MCF 10A (cell line): ENCODE results near the gene TRIM71. TPM values are rescaled to one million over a fixed set of nuclear protein-coding genes. Genes with fewer than 3 reads are reported as not detected.

ENCODE experiments used
- BruUV-seq: library from RNA; stranded (reverse); fragments of 400-500 nt; replicated peaks from 2 replicates; lab custom pipeline; 2021; lab: Mats Ljungman, UMichigan
- CTCF ChIA-PET: fragments of 300-600 bp; sonication (Branson Sonifier 250); formaldehyde crosslinking; extraction: SDS; loops from one replicate; lab custom pipeline; 2021; ENCODE audit warnings: antibody characterized with exemption, inconsistent platforms; lab: Yijun Ruan, JAX
- POLR2A ChIA-PET: fragments of 300-600, 350-650 bp; sonication (Branson Sonifier 250); formaldehyde crosslinking; extraction: SDS; loops from one replicate; lab custom pipeline; 2020; ENCODE audit warnings: antibody characterized with exemption, inconsistent platforms; lab: Yijun Ruan, JAX
- DNase-seq: peaks from one replicate; pipeline ENCODE4 v3.0.0-alpha.2; 2018; ENCODE audit not compliant: unreplicated experiment
- H3K27ac Mint-ChIP-seq: one replicate; pipeline ENCODE4 v1.8.0; 2022; ENCODE audit warnings: mild to moderate bottlenecking, low read depth, mixed read lengths; ENCODE audit not compliant: unreplicated experiment
- H3K27me3 Mint-ChIP-seq: one replicate; pipeline ENCODE4 v1.8.0; 2022; ENCODE audit warnings: mixed read lengths; ENCODE audit not compliant: insufficient read depth, unreplicated experiment
- H3K36me3 Mint-ChIP-seq: one replicate; pipeline ENCODE4 v1.8.0; 2022; ENCODE audit warnings: mild to moderate bottlenecking, moderate library complexity, mixed read lengths; ENCODE audit not compliant: insufficient read depth, unreplicated experiment
- H3K4me1 Mint-ChIP-seq: one replicate; pipeline ENCODE4 v1.8.0; 2022; ENCODE audit warnings: mixed read lengths; ENCODE audit not compliant: insufficient read depth, unreplicated experiment
- H3K4me3 Mint-ChIP-seq: one replicate; pipeline ENCODE4 v1.8.0; 2022; ENCODE audit warnings: mild to moderate bottlenecking, moderate library complexity, mixed read lengths; ENCODE audit not compliant: unreplicated experiment
- H3K9me3 Mint-ChIP-seq: one replicate; pipeline ENCODE4 v1.8.0; 2022; ENCODE audit warnings: mixed read lengths; ENCODE audit not compliant: unreplicated experiment
- CTCF ChIP-seq: fragments of 200-600 bp; IDR thresholded peaks from one replicate; pipeline ENCODE4 v1.8.0; 2022; ENCODE audit warnings: antibody characterized with exemption, mild to moderate bottlenecking; ENCODE audit not compliant: unreplicated experiment
- intact Hi-C: fragments of 100-400 bp; cut with micrococcal nuclease; formaldehyde crosslinking; loops from 2 replicates; pipeline ENCODE4 v1.14.1; 2022
- total RNA-seq: library from RNA; stranded (reverse); gene quantifications from 2 replicates; pipeline ENCODE4 v1.2.3, GENCODE V29; 2022

TRIM71 gene
- total RNA-seq, 1 experiment from 2014 or later = 0.05 TPM

GRCh38 chr3:32813180-32813579 is 4.6 kb upstream of the TRIM71 start:
- POLR2A ChIA-PET = interaction anchor here (0.6 to 0.7 kb wide), 2 partner anchors 11 to 128 kb away, joined by 3 to 4 read pairs; partner anchors contain the start of gene CNOT10
- Mint-ChIP-seq H3K4me3 (no peak overlapping the region), H3K27me3 (peaks cover 11% of the 10 kb centered on the region), H3K9me3 (no peaks in the 10 kb centered on the region), H3K4me1 (no peaks in the 10 kb centered on the region), H3K27ac (no peak overlapping the region), H3K36me3 (no peaks in the 10 kb centered on the region)
- BruUV-seq = no TSS peak
- CTCF ChIA-PET = no interaction called here
- intact Hi-C loops = no loop called here
- no peak for DNase-seq
- TF ChIP-seq CTCF = no peak

DNA sequence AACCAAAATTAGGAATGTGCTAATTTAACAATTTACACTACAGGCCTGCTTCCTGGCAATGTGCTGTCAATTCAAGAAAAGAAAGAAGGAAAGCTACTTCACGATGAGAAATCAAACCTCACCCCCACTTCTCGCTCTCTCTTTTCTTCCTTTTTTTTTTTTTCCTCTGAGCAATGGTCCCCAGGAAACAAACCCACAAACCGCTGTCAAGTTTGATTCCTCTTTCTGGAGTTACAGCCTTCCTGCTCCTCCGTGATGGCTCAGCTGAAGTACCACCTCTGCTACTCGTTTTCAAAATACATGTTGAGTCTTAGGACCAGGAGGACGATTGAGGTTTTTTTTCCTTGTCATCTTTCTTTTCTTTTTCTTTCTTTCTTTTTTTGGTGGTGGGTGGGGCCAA is 3.4 kb upstream of the TRIM71 start:
- no peaks in the 10 kb centered on the region for H3K4me1 Mint-ChIP-seq
- H3K4me3 Mint-ChIP-seq = no peak overlapping the region
- no peak for TF ChIP-seq CTCF
- H3K27ac Mint-ChIP-seq = no peak overlapping the region
- DNase-seq = no peak
- ChIA-PET CTCF (interaction anchor here (0.6 to 0.7 kb wide), 4 partner anchors 31 to 440 kb away, joined by 3 to 5 read pairs (median 4); no protein-coding TSS in a partner anchor), POLR2A (interaction anchor here (0.6 to 1.0 kb wide), 2 partner anchors 34 to 214 kb away, joined by 3 read pairs; no protein-coding TSS in a partner anchor)
- no TSS peak for BruUV-seq
- intact Hi-C loops = no loop called here
- peaks cover 11% of the 10 kb centered on the region for H3K27me3 Mint-ChIP-seq
- H3K9me3 Mint-ChIP-seq = no peaks in the 10 kb centered on the region
- H3K36me3 Mint-ChIP-seq = no peaks in the 10 kb centered on the region

- BruUV-seq = no TSS peak
- intact Hi-C loops = no loop called here
- Mint-ChIP-seq H3K27me3 (peaks cover 11% of the 10 kb centered on the region), H3K4me1 (no peaks in the 10 kb centered on the region), H3K9me3 (no peaks in the 10 kb centered on the region), H3K27ac (no peak overlapping the region), H3K36me3 (no peaks in the 10 kb centered on the region), H3K4me3 (no peak overlapping the region)
- DNase-seq = no peak
- POLR2A ChIA-PET = no interaction called here
- no peak for TF ChIP-seq CTCF
- CTCF ChIA-PET = no interaction called here
Measured at GRCh38 chr3:32815841-32816438, 1.9 kb upstream of the TRIM71 start.

DNA sequence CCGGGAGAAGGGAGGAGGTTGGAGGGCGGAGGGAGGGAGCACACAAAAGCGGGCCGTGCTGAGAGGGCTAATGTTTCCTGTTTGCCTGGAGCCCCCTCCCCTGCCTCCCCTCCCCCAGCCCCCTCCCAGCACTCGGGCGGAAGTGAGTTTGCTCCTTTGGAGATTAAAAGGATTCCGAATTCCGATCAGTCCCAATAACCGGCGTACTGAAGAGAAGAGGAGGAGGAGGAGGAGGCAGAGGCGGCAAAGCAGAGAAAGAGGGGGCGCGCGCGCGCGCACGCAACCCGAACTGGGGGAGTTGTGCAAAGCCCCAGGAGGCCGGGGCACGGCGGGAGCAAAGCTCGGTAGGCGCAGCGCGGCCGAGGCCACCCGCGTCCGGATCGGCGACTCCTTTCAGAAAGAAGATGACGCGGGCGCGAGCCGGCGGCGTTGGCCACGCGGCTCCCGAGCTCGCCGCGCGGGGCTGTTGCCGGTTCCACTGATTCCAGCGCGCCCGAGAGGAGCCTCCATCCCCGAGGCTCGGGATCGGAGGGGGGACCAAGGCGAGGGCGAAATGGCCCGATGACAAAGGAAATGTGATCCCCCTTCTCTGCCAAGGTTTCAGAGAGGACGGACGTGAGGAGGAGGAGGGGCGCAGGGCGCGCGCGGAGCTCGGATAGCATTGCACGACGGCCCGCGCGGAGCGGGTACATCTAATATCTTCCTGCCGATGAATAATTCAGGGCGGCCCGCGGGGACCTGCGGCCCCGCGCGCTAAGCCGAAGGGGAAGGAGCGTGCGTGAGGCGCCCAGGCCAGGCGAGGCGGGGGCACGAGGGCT is 1.1 kb upstream of the TRIM71 start:
- ChIA-PET CTCF (no interaction called here), POLR2A (no interaction called here)
- intact Hi-C loops = no loop called here
- Mint-ChIP-seq H3K4me1 (no peaks in the 10 kb centered on the region), H3K27ac (no peak overlapping the region), H3K27me3 (peaks cover 11% of the 10 kb centered on the region), H3K36me3 (no peaks in the 10 kb centered on the region), H3K9me3 (no peaks in the 10 kb centered on the region), H3K4me3 (no peak overlapping the region)
- TF ChIP-seq CTCF = no peak
- no TSS peak for BruUV-seq
- DNase-seq = no peak
